ENCODE measurements around the gene MYNN. TPM values are rescaled to one million over a fixed set of nuclear protein-coding genes. Genes with fewer than 3 reads are reported as not detected.
A peak's percentile ranks its signal among the peaks of the same experiment; 100 is the strongest.

MYNN gene
- total RNA-seq, 5 donors from 2014 or later (not counting 1 experiment from before 2014, with no cell fraction given), result 15.1 to 20.3 (median 17.6) TPM

- no peaks in the 10 kb centered on the region for H3K36me3 Mint-ChIP-seq
- DNase-seq, result no peak
- peaks cover 0 to 5% of the 10 kb centered on the region in 2 donors for H3K27me3 Mint-ChIP-seq
- WGBS (ENCODE audit: insufficient coverage), result 80% methylated on average over 1 of the region's 4 CpGs
- peaks cover 20 to 23% of the 10 kb centered on the region in 2 experiments for H3K4me1 ChIP-seq (ENCODE audit: control insufficient read depth in 1 of 2, extremely low read depth in 1 of 2, insufficient read depth in 2 of 2, low read length in 2 of 2)
- no peaks in the 10 kb centered on the region for H3K9me3 ChIP-seq
- no peak overlapping the region for H3K27ac ChIP-seq (ENCODE audit: low read length)
- H3K4me1 Mint-ChIP-seq, result peaks cover 25 to 39% (median 29%) of the 10 kb centered on the region in 3 donors
- no peaks in the 10 kb centered on the region for H3K9me3 Mint-ChIP-seq
- H3K27me3 ChIP-seq (replicated peaks in 1 of 2; ENCODE audit: control insufficient read depth in 2 of 2, extremely low read depth in 1 of 2, insufficient read depth in 2 of 2, low read length in 1 of 2), result no peaks in the 10 kb centered on the region
- H3K4me3 Mint-ChIP-seq, result no peak overlapping the region
- ATAC-seq (replicated peaks in 1 of 4), result no peak
- ChIA-PET CTCF (interaction anchor here in 1 of 2 donors (1.1 kb wide), 1 partner anchor 13 kb away, joined by 3 read pairs; no protein-coding TSS in a partner anchor), POLR2A (interaction anchor here in 1 of 2 donors (0.7 kb wide), 1 partner anchor 22 kb away, joined by 3 read pairs; no protein-coding TSS in a partner anchor)
- H3K4me3 ChIP-seq (ENCODE audit: control insufficient read depth in 1 of 2, extremely low read depth in 1 of 2, low read length in 1 of 2), result no peak overlapping the region
- no peaks in the 10 kb centered on the region for H3K36me3 ChIP-seq (ENCODE audit: control insufficient read depth in 2 of 2, extremely low read depth in 1 of 2, insufficient read depth in 1 of 2, low read length in 1 of 2)
- no peak overlapping the region for H3K27ac Mint-ChIP-seq
Measured at GRCh38 chr3:169760479-169760878, 12.7 kb upstream of the MYNN start.

- peaks cover 0 to 7% (median 2%) of the 10 kb centered on the region in 3 donors for H3K9me3 Mint-ChIP-seq
- Histone ChIP-seq H3K27me3 (replicated peaks in 1 of 2; ENCODE audit: control insufficient read depth in 2 of 2, extremely low read depth in 1 of 2, insufficient read depth in 2 of 2, low read length in 1 of 2) (no peaks in the 10 kb centered on the region), H3K4me1 (ENCODE audit: control insufficient read depth in 1 of 2, extremely low read depth in 1 of 2, insufficient read depth in 2 of 2, low read length in 2 of 2) (peaks cover 16 to 20% of the 10 kb centered on the region in 2 experiments), H3K36me3 (ENCODE audit: control insufficient read depth in 2 of 2, extremely low read depth in 1 of 2, insufficient read depth in 1 of 2, low read length in 1 of 2) (no peaks in the 10 kb centered on the region), H3K9me3 (no peaks in the 10 kb centered on the region), H3K4me3 (ENCODE audit: control insufficient read depth in 1 of 2, extremely low read depth in 1 of 2, low read length in 1 of 2) (peak overlapping the region; percentile 94 to 96), H3K27ac (ENCODE audit: low read length) (peak overlapping the region; percentile 96)
- DNase-seq, result peak in 34 of 35 experiments; percentile 17 to 72 (median 52)
- peak; percentile 44 to 57 (median 54) for ATAC-seq (replicated peaks in 1 of 4)
- peak overlapping the region; percentile 98 for H3K27ac Mint-ChIP-seq
- no peaks in the 10 kb centered on the region for H3K36me3 Mint-ChIP-seq
- ChIA-PET CTCF (interaction anchor here (0.6 to 2.4 kb wide), 5 partner anchors 8 to 267 kb away, joined by 4 to 10 read pairs (median 5); partner anchors contain the start of gene MYNN (in 1 of the 2)), POLR2A (interaction anchor here (0.7 to 2.8 kb wide), 5 partner anchors 8 to 410 kb away, joined by 3 to 32 read pairs (median 5); partner anchors contain the start of gene MYNN (in 2 of the 2))
- WGBS (ENCODE audit: insufficient coverage), result 0% methylated on average over 44 of the region's 46 CpGs
- peak overlapping the region; percentile 92 to 97 (median 95) for H3K4me3 Mint-ChIP-seq
- H3K27me3 Mint-ChIP-seq, result no peaks in the 10 kb centered on the region
- peaks cover 16 to 30% (median 24%) of the 10 kb centered on the region in 3 donors for H3K4me1 Mint-ChIP-seq
Measured at GRCh38 chr3:169764312-169764881, 8.8 kb upstream of the MYNN start.

GRCh38 chr3:169764882-169765612 lies 8.1 kb upstream of the MYNN start, which contains the start of gene TERC:
Gene TERC (minus strand): TSS chr3:169765060.
- no peaks in the 10 kb centered on the region for H3K27me3 Mint-ChIP-seq
- peak within 1 kb of the TSS; percentile 94 to 96 for H3K4me3 ChIP-seq (ENCODE audit: control insufficient read depth in 1 of 2, extremely low read depth in 1 of 2, low read length in 1 of 2)
- peak within 1 kb of the TSS; percentile 98 for H3K27ac Mint-ChIP-seq
- peaks cover 12 to 30% (median 24%) of the 10 kb centered on the region in 3 donors for H3K4me1 Mint-ChIP-seq
- POLR2A ChIA-PET, result interaction anchor here in 1 of 2 donors (0.8 to 2.8 kb wide), 2 partner anchors 8 to 1564 kb away, joined by 3 to 32 read pairs; partner anchors contain the start of gene MYNN
- peak within 1 kb of the TSS; percentile 96 for H3K27ac ChIP-seq (ENCODE audit: low read length)
- no peaks in the 10 kb centered on the region for H3K9me3 ChIP-seq
- 2% methylated on average over 24 of the region's 42 CpGs for WGBS (ENCODE audit: insufficient coverage)
- DNase-seq, result peak; percentile 85 to 96 (median 91)
- ATAC-seq (replicated peaks in 1 of 4), result peak; percentile 89 to 91 (median 91)
- peaks cover 0 to 7% (median 2%) of the 10 kb centered on the region in 3 donors for H3K9me3 Mint-ChIP-seq
- no peaks in the 10 kb centered on the region for H3K27me3 ChIP-seq (replicated peaks in 1 of 2; ENCODE audit: control insufficient read depth in 2 of 2, extremely low read depth in 1 of 2, insufficient read depth in 2 of 2, low read length in 1 of 2)
- no peaks in the 10 kb centered on the region for H3K36me3 Mint-ChIP-seq
- CTCF ChIA-PET, result no interaction called here
- peaks cover 14 to 23% of the 10 kb centered on the region in 2 experiments for H3K4me1 ChIP-seq (ENCODE audit: control insufficient read depth in 1 of 2, extremely low read depth in 1 of 2, insufficient read depth in 2 of 2, low read length in 2 of 2)
- no peaks in the 10 kb centered on the region for H3K36me3 ChIP-seq (ENCODE audit: control insufficient read depth in 2 of 2, extremely low read depth in 1 of 2, insufficient read depth in 1 of 2, low read length in 1 of 2)
- peak within 1 kb of the TSS; percentile 92 to 97 (median 95) for H3K4me3 Mint-ChIP-seq

GRCh38 chr3:169769287-169770181 lies 3.7 kb upstream of the MYNN start, which contains the start of gene ACTRT3:
Gene ACTRT3 (minus strand): TSS chr3:169769561. CDS start chr3:169769520, 41 bp downstream.
- H3K9me3 Mint-ChIP-seq, result peaks cover 0 to 7% (median 2%) of the 10 kb centered on the region in 3 donors
- ChIA-PET CTCF (interaction anchor here (0.6 to 1.0 kb wide), 4 partner anchors 44 to 1066 kb away, joined by 4 to 7 read pairs (median 4); partner anchors contain the start of gene SEC62 (in 1 of the 2)), POLR2A (interaction anchor here in 1 of 2 donors (0.6 kb wide), 1 partner anchor 252 kb away, joined by 10 read pairs; no protein-coding TSS in a partner anchor)
- ATAC-seq (replicated peaks in 1 of 4) (peak in 1 of 4 experiments; percentile 10), DNase-seq (peak in 34 of 35 experiments; percentile 19 to 76 (median 44))
- H3K4me3 Mint-ChIP-seq, result peak within 1 kb of the TSS; percentile 82 to 87 (median 86)
- Histone ChIP-seq H3K27ac (ENCODE audit: low read length) (peak within 1 kb of the TSS; percentile 68), H3K4me3 (ENCODE audit: control insufficient read depth in 1 of 2, extremely low read depth in 1 of 2, low read length in 1 of 2) (peak within 1 kb of the TSS; percentile 74 to 87), H3K36me3 (ENCODE audit: control insufficient read depth in 2 of 2, extremely low read depth in 1 of 2, insufficient read depth in 1 of 2, low read length in 1 of 2) (peaks cover 0 to 3% of the 10 kb centered on the region in 2 donors), H3K27me3 (replicated peaks in 1 of 2; ENCODE audit: control insufficient read depth in 2 of 2, extremely low read depth in 1 of 2, insufficient read depth in 2 of 2, low read length in 1 of 2) (no peaks in the 10 kb centered on the region), H3K4me1 (ENCODE audit: control insufficient read depth in 1 of 2, extremely low read depth in 1 of 2, insufficient read depth in 2 of 2, low read length in 2 of 2) (peaks cover 12 to 14% of the 10 kb centered on the region in 2 experiments), H3K9me3 (no peaks in the 10 kb centered on the region)
- H3K27me3 Mint-ChIP-seq, result no peaks in the 10 kb centered on the region
- H3K4me1 Mint-ChIP-seq, result peaks cover 19 to 38% (median 29%) of the 10 kb centered on the region in 3 donors
- WGBS (ENCODE audit: insufficient coverage), result under 1% methylated on average over 49 of the region's 51 CpGs
- H3K27ac Mint-ChIP-seq, result peak within 1 kb of the TSS; percentile 83 to 84
- H3K36me3 Mint-ChIP-seq, result no peaks in the 10 kb centered on the region

GRCh38 chr3:169771497-169772304 lies 1.5 kb upstream of the MYNN start:
- POLR2A ChIA-PET, result interaction anchor here (0.7 to 2.5 kb wide), 7 partner anchors 8 to 1351 kb away, joined by 3 to 32 read pairs (median 7); partner anchors contain the start of genes SKIL (in 1 of the 2) and TERC (in 1 of the 2)

More at GRCh38 chr3:169771497-169772304, 1.5 kb upstream of the MYNN start:
- H3K4me1 Mint-ChIP-seq, result peaks cover 36 to 50% (median 38%) of the 10 kb centered on the region in 3 donors
- peak overlapping the region; percentile 81 to 99 for H3K4me3 ChIP-seq (ENCODE audit: control insufficient read depth in 1 of 2, extremely low read depth in 1 of 2, low read length in 1 of 2)
- H3K36me3 ChIP-seq (ENCODE audit: control insufficient read depth in 2 of 2, extremely low read depth in 1 of 2, insufficient read depth in 1 of 2, low read length in 1 of 2), result peaks cover 0 to 17% of the 10 kb centered on the region in 2 donors
- DNase-seq (peak; percentile 10 to 92 (median 49)), ATAC-seq (replicated peaks in 1 of 4) (peak in 1 of 4 experiments; percentile 13)
- 0% methylated on average over 11 of the region's 27 CpGs for WGBS (ENCODE audit: insufficient coverage)
- H3K27ac Mint-ChIP-seq, result peak overlapping the region; percentile 98 to 99
- H3K27me3 Mint-ChIP-seq, result no peaks in the 10 kb centered on the region
- no peaks in the 10 kb centered on the region for H3K9me3 ChIP-seq
- H3K36me3 Mint-ChIP-seq, result peaks cover 9% of the 10 kb centered on the region
- peak overlapping the region; percentile 98 to 99 (median 99) for H3K4me3 Mint-ChIP-seq
- CTCF ChIA-PET, result interaction anchor here (0.6 to 1.0 kb wide), 6 partner anchors 8 to 1479 kb away, joined by 3 to 14 read pairs (median 6); no protein-coding TSS in a partner anchor
- peak overlapping the region; percentile 97 for H3K27ac ChIP-seq (ENCODE audit: low read length)
- H3K4me1 ChIP-seq (ENCODE audit: control insufficient read depth in 1 of 2, extremely low read depth in 1 of 2, insufficient read depth in 2 of 2, low read length in 2 of 2), result peaks cover 12 to 22% of the 10 kb centered on the region in 2 experiments
- H3K9me3 Mint-ChIP-seq, result peaks cover 0 to 3% (median 0%) of the 10 kb centered on the region in 3 donors
- H3K27me3 ChIP-seq (replicated peaks in 1 of 2; ENCODE audit: control insufficient read depth in 2 of 2, extremely low read depth in 1 of 2, insufficient read depth in 2 of 2, low read length in 1 of 2), result no peaks in the 10 kb centered on the region
